Activated naive CD4-positive, alpha-beta T cell (primary cell): Measurements from ENCODE around the gene HM13.
"Not testable (repeated sequence)": the region's sequence is repeated elsewhere in the genome, so short reads cannot be mapped to it uniquely, and the experiment has no call there.

Source experiments
- DNase-seq, 4 experiments: peaks; one replicate each; lab custom pipeline; 2025; lab: John Stamatoyannopoulos, UW

The HM13 gene

GRCh38 chr20:31567380-31567720 is 53.1 kb downstream of the HM13 start:
- DNase-seq = no peak

- no peak for DNase-seq
Observed at GRCh38 chr20:31568041-31568731, 53.9 kb downstream of the HM13 start.

- DNase-seq = no peak
Observed at GRCh38 chr20:31568773-31569162, 54.5 kb downstream of the HM13 start.

- DNase-seq = peak; percentile 26 to 54 (median 38)
Observed at GRCh38 chr20:31569163-31570020, 55.1 kb downstream of the HM13 start.

GRCh38 chr20:31570021-31570463 is 55.8 kb downstream of the HM13 start:
- DNase-seq = no peak

- DNase-seq = no peak
Observed at GRCh38 chr20:31570735-31571617, 56.7 kb downstream of the HM13 start.

- DNase-seq = peak in 1 of 4 experiments; percentile 34
Observed at GRCh38 chr20:31572042-31572700, 57.9 kb downstream of the HM13 start.

GRCh38 chr20:31572701-31573554 is 58.7 kb downstream of the HM13 start:
- DNase-seq = peak; percentile 44 to 84 (median 60)

GRCh38 chr20:31573555-31574321 is 59.5 kb downstream of the HM13 start:
- DNase-seq = no peak

- not testable (repeated sequence) for DNase-seq
Observed at GRCh38 chr20:31574986-31575385, 60.7 kb downstream of the HM13 start.

- no peak for DNase-seq
Observed at GRCh38 chr20:31576751-31577150, 62.5 kb downstream of the HM13 start.

GRCh38 chr20:31577194-31577593 is 63.0 kb downstream of the HM13 start:
- DNase-seq = no peak

- no peak for DNase-seq
Observed at GRCh38 chr20:31578448-31579138, 64.4 kb downstream of the HM13 start.

- no peak for DNase-seq
Observed at GRCh38 chr20:31579245-31579644, 65.0 kb downstream of the HM13 start.

- not testable (repeated sequence) for DNase-seq
Observed at GRCh38 chr20:31579941-31580651, 65.9 kb downstream of the HM13 start.

GRCh38 chr20:31580706-31581105 is 66.5 kb downstream of the HM13 start:
- DNase-seq = no peak

- DNase-seq = no peak
Observed at GRCh38 chr20:31581391-31581790, 67.1 kb downstream of the HM13 start.

- no peak for DNase-seq
Observed at GRCh38 chr20:31587545-31588389, 73.5 kb downstream of the HM13 start.
